ENCODE measurements around the gene CHADL. TPM values are rescaled to one million over a fixed set of nuclear protein-coding genes. Genes with fewer than 3 reads are reported as not detected.

Gene CHADL
- total and polyA plus RNA-seq, 10 donors: 0.40 to 2.2 (median 1.1) TPM; not detected in 1

- no peak for TF ChIP-seq POLR2A (IDR thresholded peaks at IDR 0.05)
- TF ChIP-seq CTCF (IDR thresholded peaks at IDR 0.05 in 8 of 11, conservative IDR thresholded peaks at IDR 0.05 in 3 of 11): no peak
- peak in 1 of 3 donors; percentile 23 for TF ChIP-seq POLR2AphosphoS5 (IDR thresholded peaks at IDR 0.05)
- H3K9me3 ChIP-seq: no peaks in the 10 kb centered on the region
- WGBS, 5 donors: 89 to 96% (median 92%) methylated on average over 10 to 14 of the region's 14 CpGs
- no peaks in the 10 kb centered on the region for H3K27me3 ChIP-seq (replicated peaks in 1 of 7)
- no peak overlapping the region for H3K4me3 ChIP-seq
- peaks cover 0 to 99% (median 89%) of the 10 kb centered on the region in 6 donors for H3K36me3 ChIP-seq
- no peak for DNase-seq
- no peak overlapping the region for H3K27ac ChIP-seq
- no peaks in the 10 kb centered on the region for H3K4me1 ChIP-seq
- intact Hi-C loops (cut with DNase I; ENCODE audit: low total_unique reads): no loop called here
Measured at GRCh38 chr22:41249442-41249841, 8.7 kb upstream of the CHADL start.

GRCh38 chr22:41248758-41249157 is 8.0 kb upstream of the CHADL start:
- WGBS, 5 donors: 95 to 100% (median 97%) methylated on average over 9 to 10 of the region's 10 CpGs
- no peak overlapping the region for H3K4me3 ChIP-seq
- H3K4me1 ChIP-seq: no peaks in the 10 kb centered on the region
- H3K36me3 ChIP-seq: peaks cover 0 to 95% (median 83%) of the 10 kb centered on the region in 6 donors
- no peak for TF ChIP-seq POLR2A (IDR thresholded peaks at IDR 0.05)
- no peak for TF ChIP-seq POLR2AphosphoS5 (IDR thresholded peaks at IDR 0.05)
- TF ChIP-seq CTCF (IDR thresholded peaks at IDR 0.05 in 8 of 11, conservative IDR thresholded peaks at IDR 0.05 in 3 of 11): no peak
- H3K27ac ChIP-seq: no peak overlapping the region
- H3K27me3 ChIP-seq (replicated peaks in 1 of 7): no peaks in the 10 kb centered on the region
- intact Hi-C loops (cut with DNase I; ENCODE audit: low total_unique reads): no loop called here
- no peak for DNase-seq
- no peaks in the 10 kb centered on the region for H3K9me3 ChIP-seq

- Histone ChIP-seq H3K9me3 (no peaks in the 10 kb centered on the region), H3K27ac (no peak overlapping the region), H3K27me3 (replicated peaks in 1 of 7) (no peaks in the 10 kb centered on the region), H3K4me3 (no peak overlapping the region), H3K4me1 (no peaks in the 10 kb centered on the region), H3K36me3 (peaks cover 0 to 92% (median 79%) of the 10 kb centered on the region in 6 donors)
- DNase-seq: no peak
- 89 to 95% (median 94%) methylated on average over 12 to 15 of the region's 15 CpGs for WGBS, 5 donors
- intact Hi-C loops (cut with DNase I; ENCODE audit: low total_unique reads): no loop called here
- TF ChIP-seq POLR2A (IDR thresholded peaks at IDR 0.05) (no peak), CTCF (IDR thresholded peaks at IDR 0.05 in 8 of 11, conservative IDR thresholded peaks at IDR 0.05 in 3 of 11) (no peak), POLR2AphosphoS5 (IDR thresholded peaks at IDR 0.05) (no peak)
Measured at GRCh38 chr22:41248314-41248713, 7.6 kb upstream of the CHADL start.

GRCh38 chr22:41247703-41248102 is 7.0 kb upstream of the CHADL start:
- Histone ChIP-seq H3K36me3 (peaks cover 0 to 92% (median 73%) of the 10 kb centered on the region in 6 donors), H3K4me1 (no peaks in the 10 kb centered on the region), H3K9me3 (no peaks in the 10 kb centered on the region), H3K4me3 (no peak overlapping the region), H3K27ac (no peak overlapping the region), H3K27me3 (replicated peaks in 1 of 7) (no peaks in the 10 kb centered on the region)
- TF ChIP-seq POLR2AphosphoS5 (IDR thresholded peaks at IDR 0.05) (no peak), CTCF (IDR thresholded peaks at IDR 0.05 in 8 of 11, conservative IDR thresholded peaks at IDR 0.05 in 3 of 11) (no peak), POLR2A (IDR thresholded peaks at IDR 0.05) (no peak)
- WGBS, 5 donors: 86 to 96% (median 94%) methylated on average over 7 of the region's 7 CpGs
- intact Hi-C loops (cut with DNase I; ENCODE audit: low total_unique reads): no loop called here
- no peak for DNase-seq
